HG03469 (cell line): ENCODE data around the gene ZNF785.
"Not testable (repeated sequence)": the region's sequence is repeated elsewhere in the genome, so short reads cannot be mapped to it uniquely, and the experiment has no call there.

Experiments used
- ATAC-seq: cut with Tn5 transposase; IDR thresholded peaks from one replicate; pipeline ENCODE4 v1.9.1; 2021; ENCODE audit warnings: mild to moderate bottlenecking, moderate library complexity, moderate number of reproducible peaks; ENCODE audit not compliant: unreplicated experiment

ZNF785 gene

DNA sequence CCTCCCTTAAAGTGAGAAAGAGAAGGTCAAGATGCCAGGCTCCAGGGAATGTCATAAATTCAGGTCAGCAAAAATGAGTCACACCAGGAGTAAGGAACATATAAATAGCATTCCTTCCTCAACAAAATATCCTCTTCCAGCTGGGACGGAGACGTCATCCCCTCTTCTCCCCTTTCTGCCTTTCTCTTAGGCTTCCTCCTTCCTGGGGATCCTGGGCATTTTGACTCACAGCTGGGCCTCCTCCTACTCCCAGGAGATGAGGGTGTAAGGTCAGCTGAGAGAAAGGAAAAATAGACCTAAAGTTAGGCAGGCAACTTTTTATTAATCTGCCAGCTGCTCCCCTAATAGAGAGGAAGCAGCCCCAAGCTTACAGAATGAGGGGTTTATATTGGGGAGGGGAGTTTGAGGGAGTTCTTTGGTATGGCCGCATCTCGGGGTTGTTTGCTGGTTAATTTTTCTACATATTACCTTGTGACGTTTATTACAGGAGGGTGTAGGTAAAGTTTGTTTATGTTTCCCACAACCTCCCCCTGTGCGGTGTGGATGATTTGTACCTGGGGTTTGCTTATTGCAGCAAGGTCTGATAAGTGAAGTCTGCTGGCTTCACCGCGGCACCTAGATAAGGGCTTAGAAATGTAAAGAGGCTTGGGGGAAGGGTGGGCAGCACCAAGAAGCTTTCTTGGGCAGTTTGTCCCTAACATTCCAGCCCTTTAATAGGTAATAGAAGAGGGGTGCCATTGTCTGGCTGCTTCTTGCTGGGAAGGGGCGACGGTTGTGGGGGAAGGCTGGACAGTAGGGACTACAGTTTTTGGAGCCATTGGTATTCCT lies 43.8 kb downstream of the ZNF785 start:
- no peak for ATAC-seq

- ATAC-seq: not testable (repeated sequence)
These were observed 44.5 kb downstream of the ZNF785 start for GRCh38 chr16:30540916-30541464.

GRCh38 chr16:30539986-30540526 lies 45.4 kb downstream of the ZNF785 start:
- not testable (repeated sequence) for ATAC-seq

- ATAC-seq: no peak
These were observed 46.2 kb downstream of the ZNF785 start for GRCh38 chr16:30539000-30539964.

DNA sequence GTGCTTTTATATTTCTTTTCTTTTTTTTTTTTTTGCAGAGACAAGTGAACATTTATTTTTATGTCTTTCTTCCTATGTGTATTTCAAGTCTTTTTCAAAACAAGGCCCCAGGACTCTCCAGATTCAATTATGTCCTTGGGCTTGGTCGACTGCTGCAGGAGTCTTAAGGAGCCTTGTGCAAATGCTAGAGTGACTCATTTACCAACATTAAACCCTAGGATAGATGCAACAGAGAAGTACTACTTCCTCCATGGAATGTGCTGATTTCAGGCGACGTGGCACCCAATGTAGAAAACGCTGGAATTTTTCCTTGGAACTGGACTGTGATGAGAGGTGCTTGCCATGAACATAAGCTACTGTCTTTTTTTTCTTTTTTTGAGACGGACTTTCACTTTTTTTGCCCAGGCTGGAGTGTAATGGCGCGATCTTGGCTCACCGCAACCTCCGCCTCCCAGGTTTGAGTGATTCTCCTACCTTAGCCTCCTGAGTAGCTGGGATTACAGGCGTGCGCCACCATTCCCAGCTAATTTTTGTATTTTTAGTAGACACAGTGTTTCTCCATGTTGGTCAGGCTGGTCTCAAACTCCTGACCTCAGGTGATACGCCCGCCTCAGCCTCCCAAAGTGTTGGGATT lies 49.0 kb downstream of the ZNF785 start:
- ATAC-seq: not testable (repeated sequence)

DNA sequence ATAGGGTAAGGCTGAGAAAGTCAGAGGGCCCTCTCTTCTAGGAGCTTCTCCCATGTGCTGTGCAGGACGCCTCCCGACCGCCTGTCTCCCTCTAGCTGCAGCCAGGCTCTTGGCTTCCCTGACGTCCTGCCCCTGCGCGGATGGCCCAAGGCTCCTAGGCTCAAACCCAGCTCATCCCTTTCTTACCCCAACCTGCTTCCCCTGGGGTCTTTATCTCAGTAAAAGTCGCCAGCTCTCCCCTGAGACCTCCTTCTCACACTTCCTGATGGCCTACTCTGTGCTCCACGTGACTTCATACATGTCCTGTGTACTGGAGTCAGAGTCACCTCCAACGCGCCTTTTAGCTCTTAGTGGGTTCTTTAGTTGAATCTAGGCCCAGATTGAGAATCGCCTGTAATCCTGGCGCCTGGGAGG lies 49.7 kb downstream of the ZNF785 start:
- ATAC-seq: no peak

GRCh38 chr16:30535106-30535776 lies 50.3 kb downstream of the ZNF785 start:
- no peak for ATAC-seq

- ATAC-seq: no peak
These were observed 51.0 kb downstream of the ZNF785 start, which contains the start of gene ZNF747 for GRCh38 chr16:30534368-30535105. Gene ZNF747, minus strand, starts transcription at chr16:30534858. Its CDS starts 179 bp downstream, at chr16:30534679.

- ATAC-seq: no peak
These were observed 51.6 kb downstream of the ZNF785 start for GRCh38 chr16:30533748-30534367.

DNA sequence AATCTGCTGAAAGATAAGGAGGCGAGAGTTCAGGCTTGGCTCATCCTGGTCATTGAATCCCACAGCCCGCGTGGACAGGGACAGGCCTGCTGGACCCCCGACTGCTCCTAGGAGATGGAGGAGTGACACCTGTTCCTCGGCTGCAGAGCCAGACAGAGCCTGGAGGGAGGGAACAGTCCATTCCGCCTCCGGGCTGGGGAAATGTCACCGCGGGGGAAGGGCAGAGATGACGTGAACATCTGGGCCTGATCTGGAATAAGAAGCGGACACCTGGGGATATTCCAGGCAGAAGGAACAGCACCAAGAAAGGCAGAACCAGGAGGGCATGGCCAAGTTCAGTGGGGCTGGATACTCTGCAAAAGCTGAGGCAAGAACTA lies 52.4 kb downstream of the ZNF785 start:
- no peak for ATAC-seq

DNA sequence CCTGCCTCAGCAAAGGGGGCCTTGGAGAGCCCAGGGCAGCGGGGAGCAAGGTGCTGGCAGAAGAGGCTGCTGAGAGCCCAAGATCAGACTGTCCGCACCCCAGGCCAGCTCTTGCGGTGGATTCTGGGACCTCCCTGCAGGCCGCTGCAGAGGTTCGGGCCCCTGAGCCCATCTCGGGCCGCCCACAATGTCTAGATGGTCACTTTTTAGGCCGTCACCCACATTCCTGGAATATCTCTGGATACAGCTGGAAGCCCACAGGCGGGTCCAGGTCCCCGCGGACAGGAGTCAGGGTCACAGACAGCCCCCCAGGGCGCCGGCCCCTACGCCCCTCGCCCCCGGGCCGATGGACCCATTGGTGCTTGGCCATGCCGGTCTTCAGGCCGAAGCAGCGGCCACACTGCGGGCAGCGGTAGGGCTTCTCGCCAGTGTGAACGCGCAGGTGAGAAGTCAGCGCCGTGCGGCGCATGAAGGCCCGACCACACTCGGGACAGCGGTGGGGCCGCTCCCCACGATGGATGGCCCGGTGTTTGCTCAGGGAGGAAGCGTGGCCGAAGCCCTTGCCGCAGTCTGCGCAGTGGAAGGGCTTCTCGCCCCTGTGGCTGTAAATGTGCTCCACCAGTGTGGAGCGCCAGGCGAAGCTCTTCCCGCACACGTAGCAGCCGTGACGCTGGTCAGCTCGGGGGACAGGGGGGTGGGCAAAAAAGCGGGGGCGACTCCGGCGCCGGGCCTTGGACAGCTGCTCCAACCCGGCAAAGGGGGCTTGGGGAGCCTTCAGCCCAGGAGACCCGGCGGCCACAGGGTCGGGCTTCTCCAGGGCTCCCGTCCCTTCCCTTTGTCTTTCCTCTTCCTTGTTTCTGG lies 53.0 kb downstream of the ZNF785 start:
- ATAC-seq: no peak
